HepG2 (cell line): ENCODE data around the gene ZIK1. TPM values are rescaled to one million over a fixed set of nuclear protein-coding genes. Genes with fewer than 3 reads are reported as not detected.

ENCODE experiments used
- AGO2 ChIP-seq: fragments of 200-400 bp; formaldehyde crosslinking; optimal IDR thresholded peaks from 2 replicates; pipeline ENCODE3; 2017; ENCODE audit warnings: mild to moderate bottlenecking, low read depth, low read length, moderate library complexity
- HNRNPLL ChIP-seq: fragments of 200-400 bp; formaldehyde crosslinking; IDR thresholded peaks from 2 replicates; pipeline ENCODE4 v1.6.1; 2017; ENCODE audit warnings: mild to moderate bottlenecking, low read depth, low read length; ENCODE audit not compliant: poor library complexity, severe bottlenecking
- MATR3 ChIP-seq: sonication (generic); formaldehyde crosslinking; IDR thresholded peaks from 2 replicates; pipeline ENCODE4 v1.4.0; 2020; ENCODE audit warnings: missing genetic modification reagents
- MYNN ChIP-seq: sonication (generic); formaldehyde crosslinking; IDR thresholded peaks from 2 replicates; pipeline ENCODE4 v1.4.0; 2020; ENCODE audit warnings: mild to moderate bottlenecking, low read depth, missing genetic modification reagents
- NR2F2 ChIP-seq: IDR thresholded peaks from 2 replicates; pipeline ENCODE4 v1.6.1; 2012; ENCODE audit warnings: low read depth, inconsistent platforms, borderline replicate concordance
- NR3C1 ChIP-seq: sonication (generic); formaldehyde crosslinking; IDR thresholded peaks from 2 replicates; pipeline ENCODE4 v1.4.0; 2020; ENCODE audit warnings: missing genetic modification reagents
- RBFOX2 ChIP-seq: fragments of 200-400 bp; formaldehyde crosslinking; IDR thresholded peaks from 2 replicates; pipeline ENCODE4 v1.6.1; 2017; ENCODE audit warnings: low read depth, mild to moderate bottlenecking, low read length
- REXO4 ChIP-seq: sonication (generic); formaldehyde crosslinking; IDR thresholded peaks from 2 replicates; pipeline ENCODE4 v1.8.0; 2022; ENCODE audit warnings: missing genetic modification reagents, mild to moderate bottlenecking, borderline replicate concordance
- RFXANK ChIP-seq: IDR thresholded peaks from 2 replicates; pipeline ENCODE4 v1.6.1; 2016
- SMC3 ChIP-seq: IDR thresholded peaks from 2 replicates; pipeline ENCODE4 v1.6.1; 2011; ENCODE audit warnings: low read length, improper control_type of control experiment
- SMYD3 ChIP-seq: sonication (generic); formaldehyde crosslinking; IDR thresholded peaks from 2 replicates; pipeline ENCODE4 v1.8.1; 2023; ENCODE audit warnings: mild to moderate bottlenecking, missing genetic modification reagents
- YEATS2 ChIP-seq: sonication (generic); formaldehyde crosslinking; IDR thresholded peaks from 2 replicates; pipeline ENCODE4 v1.4.0; 2020; ENCODE audit warnings: missing genetic modification reagents, borderline replicate concordance
- ZBTB1 ChIP-seq: sonication (generic); formaldehyde crosslinking; IDR thresholded peaks from 2 replicates; pipeline ENCODE4 v1.4.0; 2020; ENCODE audit warnings: missing genetic modification reagents, borderline replicate concordance
- ZBTB7B ChIP-seq: sonication (generic); formaldehyde crosslinking; IDR thresholded peaks from 2 replicates; pipeline ENCODE4 v1.4.0; 2020; ENCODE audit warnings: missing genetic modification reagents
- ZFP41 ChIP-seq: sonication (generic); formaldehyde crosslinking; IDR thresholded peaks from 2 replicates; pipeline ENCODE4 v1.4.0; 2020; ENCODE audit warnings: mild to moderate bottlenecking, missing genetic modification reagents, borderline replicate concordance
- ZNF660 ChIP-seq: sonication (generic); formaldehyde crosslinking; IDR thresholded peaks from 2 replicates; pipeline ENCODE4 v1.5.1; 2020; ENCODE audit warnings: mild to moderate bottlenecking, low read depth, missing genetic modification reagents, borderline replicate concordance
- ZNF781 ChIP-seq: sonication (generic); formaldehyde crosslinking; IDR thresholded peaks from 2 replicates; pipeline ENCODE4 v1.5.1; 2020; ENCODE audit warnings: borderline replicate concordance, mild to moderate bottlenecking, missing genetic modification reagents; ENCODE audit errors: not compliant biosample characterization
- ZNF816 ChIP-seq: sonication (generic); formaldehyde crosslinking; IDR thresholded peaks from 2 replicates; pipeline ENCODE4 v1.8.0; 2022; ENCODE audit warnings: missing genetic modification reagents, mild to moderate bottlenecking, borderline replicate concordance
- polyA plus RNA-seq, 8 experiments: library from polyadenylated mRNA; depleted of rRNA in 3 of 8; stranded (reverse) in 7 of 8; unstranded in 1 of 8; fragments of >200 nt; fragmentation: Illumina TruSeq in 4 of 8; extraction: Trizol in 4 of 8; gene quantifications; 2 replicates each; pipeline versions ENCODE4 v1.2.1 to v1.2.3, GENCODE V29; 2011 to 2016; ENCODE audit warnings: low read depth in 4 of 8, missing spikeins in 1 of 8, mixed read lengths in 1 of 8; ENCODE audit not compliant: insufficient read depth in 1 of 8
- total RNA-seq, 5 experiments: library from RNA; depleted of rRNA; stranded (reverse); fragments of >200 nt; fragmentation: Illumina TruSeq; extraction: Trizol; gene quantifications; 2 replicates each; pipeline ENCODE4 v1.2.3, GENCODE V29; 2016; ENCODE audit warnings: low read depth in 1 of 5
- TF ChIP-seq, protein P1 (sequence below): sonication (generic); formaldehyde crosslinking; IDR thresholded peaks from 2 replicates; pipeline ENCODE4 v1.5.0; 2020; ENCODE audit warnings: mild to moderate bottlenecking, missing genetic modification reagents, moderate library complexity
- TF ChIP-seq, protein P2 (sequence below): sonication (generic); formaldehyde crosslinking; IDR thresholded peaks from 2 replicates; pipeline ENCODE4 v1.4.0; 2020; ENCODE audit warnings: missing genetic modification reagents
- TF ChIP-seq, protein P3 (sequence below): sonication (generic); formaldehyde crosslinking; IDR thresholded peaks from 2 replicates; pipeline ENCODE4 v1.5.0; 2020; ENCODE audit warnings: mild to moderate bottlenecking, low read depth, missing genetic modification reagents, borderline replicate concordance
- TF ChIP-seq, protein P4 (sequence below): sonication (generic); formaldehyde crosslinking; IDR thresholded peaks from 2 replicates; pipeline ENCODE4 v1.5.0; 2020; ENCODE audit warnings: missing genetic modification reagents, mild to moderate bottlenecking, borderline replicate concordance

Gene ZIK1
- total and polyA plus RNA-seq, 2 of the 13 experiments (the other 11 are each of a cell fraction or from before 2014, with no cell fraction given) = 2.1 to 7.2 TPM

DNA sequence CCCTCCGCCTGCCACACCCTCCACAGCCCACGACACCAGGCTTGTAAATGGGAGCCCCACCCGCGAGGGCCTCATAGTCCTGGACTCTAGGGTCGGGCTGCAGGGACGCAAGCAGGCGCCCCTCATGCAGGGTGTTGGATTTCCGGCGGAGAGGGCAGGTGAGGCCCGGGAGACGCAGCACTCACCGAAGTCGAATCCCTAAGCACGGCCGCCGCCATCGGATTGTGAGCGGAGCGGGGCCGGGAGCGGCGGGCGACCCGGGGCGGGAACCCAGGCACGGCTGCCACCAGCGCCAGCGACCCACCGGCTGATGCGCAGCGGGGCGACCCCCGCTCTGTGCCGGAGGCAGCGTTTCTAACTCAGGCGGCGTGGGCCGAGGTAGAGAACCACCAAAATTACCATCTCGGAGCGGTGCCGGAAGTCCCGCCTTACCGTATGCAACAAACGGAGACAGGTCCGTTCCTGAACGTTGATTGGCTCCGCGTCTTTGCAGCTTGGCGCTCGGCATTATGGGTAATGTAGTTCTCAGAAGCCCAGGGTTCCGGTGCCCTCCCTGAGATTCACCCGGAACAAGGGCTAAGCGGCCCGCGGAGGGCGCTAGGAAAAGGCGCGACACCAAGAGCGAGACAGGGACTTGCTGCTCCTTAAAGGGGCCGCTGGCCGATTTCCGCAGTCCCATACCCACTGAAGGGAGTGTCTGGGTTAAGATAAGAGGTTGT, 5.3 kb upstream of the ZIK1 start, which contains the start of gene ZNF416 (continued):
- TF ChIP-seq MATR3 (no peak), SMC3 (no peak), RBFOX2 (peak; percentile 81), NR2F2 (no peak), ZNF660 (no peak), NR3C1 (CRISPR knock-in tag) (no peak), ZNF816 (no peak), ZBTB7B (no peak), YEATS2 (CRISPR knock-in tag) (peak; percentile 86), MYNN (CRISPR knock-in tag) (peak; percentile 30; the same call in 1 of the 2 replicates), ZNF781 (CRISPR knock-in tag) (no peak), RFXANK (CRISPR knock-in tag) (no peak), ZFP41 (peak; percentile 62; the same call in 1 of the 2 replicates), SMYD3 (CRISPR knock-in tag) (0 out of 2 replicates have a peak, but pooled peaks have one; percentile 58), REXO4 (CRISPR knock-in tag) (no peak), HNRNPLL (peak; percentile 54), AGO2 (peak; percentile 42), ZBTB1 (CRISPR knock-in tag) (no peak)
- TF ChIP-seq, protein P1, sequence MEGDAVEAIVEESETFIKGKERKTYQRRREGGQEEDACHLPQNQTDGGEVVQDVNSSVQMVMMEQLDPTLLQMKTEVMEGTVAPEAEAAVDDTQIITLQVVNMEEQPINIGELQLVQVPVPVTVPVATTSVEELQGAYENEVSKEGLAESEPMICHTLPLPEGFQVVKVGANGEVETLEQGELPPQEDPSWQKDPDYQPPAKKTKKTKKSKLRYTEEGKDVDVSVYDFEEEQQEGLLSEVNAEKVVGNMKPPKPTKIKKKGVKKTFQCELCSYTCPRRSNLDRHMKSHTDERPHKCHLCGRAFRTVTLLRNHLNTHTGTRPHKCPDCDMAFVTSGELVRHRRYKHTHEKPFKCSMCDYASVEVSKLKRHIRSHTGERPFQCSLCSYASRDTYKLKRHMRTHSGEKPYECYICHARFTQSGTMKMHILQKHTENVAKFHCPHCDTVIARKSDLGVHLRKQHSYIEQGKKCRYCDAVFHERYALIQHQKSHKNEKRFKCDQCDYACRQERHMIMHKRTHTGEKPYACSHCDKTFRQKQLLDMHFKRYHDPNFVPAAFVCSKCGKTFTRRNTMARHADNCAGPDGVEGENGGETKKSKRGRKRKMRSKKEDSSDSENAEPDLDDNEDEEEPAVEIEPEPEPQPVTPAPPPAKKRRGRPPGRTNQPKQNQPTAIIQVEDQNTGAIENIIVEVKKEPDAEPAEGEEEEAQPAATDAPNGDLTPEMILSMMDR = peak; percentile 80
- TF ChIP-seq, protein P2, sequence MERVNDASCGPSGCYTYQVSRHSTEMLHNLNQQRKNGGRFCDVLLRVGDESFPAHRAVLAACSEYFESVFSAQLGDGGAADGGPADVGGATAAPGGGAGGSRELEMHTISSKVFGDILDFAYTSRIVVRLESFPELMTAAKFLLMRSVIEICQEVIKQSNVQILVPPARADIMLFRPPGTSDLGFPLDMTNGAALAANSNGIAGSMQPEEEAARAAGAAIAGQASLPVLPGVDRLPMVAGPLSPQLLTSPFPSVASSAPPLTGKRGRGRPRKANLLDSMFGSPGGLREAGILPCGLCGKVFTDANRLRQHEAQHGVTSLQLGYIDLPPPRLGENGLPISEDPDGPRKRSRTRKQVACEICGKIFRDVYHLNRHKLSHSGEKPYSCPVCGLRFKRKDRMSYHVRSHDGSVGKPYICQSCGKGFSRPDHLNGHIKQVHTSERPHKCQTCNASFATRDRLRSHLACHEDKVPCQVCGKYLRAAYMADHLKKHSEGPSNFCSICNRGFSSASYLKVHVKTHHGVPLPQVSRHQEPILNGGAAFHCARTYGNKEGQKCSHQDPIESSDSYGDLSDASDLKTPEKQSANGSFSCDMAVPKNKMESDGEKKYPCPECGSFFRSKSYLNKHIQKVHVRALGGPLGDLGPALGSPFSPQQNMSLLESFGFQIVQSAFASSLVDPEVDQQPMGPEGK (CRISPR knock-in tag) = no peak
- TF ChIP-seq, protein P3, sequence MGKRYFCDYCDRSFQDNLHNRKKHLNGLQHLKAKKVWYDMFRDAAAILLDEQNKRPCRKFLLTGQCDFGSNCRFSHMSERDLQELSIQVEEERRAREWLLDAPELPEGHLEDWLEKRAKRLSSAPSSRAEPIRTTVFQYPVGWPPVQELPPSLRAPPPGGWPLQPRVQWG (CRISPR knock-in tag) = no peak
- TF ChIP-seq, protein P4, sequence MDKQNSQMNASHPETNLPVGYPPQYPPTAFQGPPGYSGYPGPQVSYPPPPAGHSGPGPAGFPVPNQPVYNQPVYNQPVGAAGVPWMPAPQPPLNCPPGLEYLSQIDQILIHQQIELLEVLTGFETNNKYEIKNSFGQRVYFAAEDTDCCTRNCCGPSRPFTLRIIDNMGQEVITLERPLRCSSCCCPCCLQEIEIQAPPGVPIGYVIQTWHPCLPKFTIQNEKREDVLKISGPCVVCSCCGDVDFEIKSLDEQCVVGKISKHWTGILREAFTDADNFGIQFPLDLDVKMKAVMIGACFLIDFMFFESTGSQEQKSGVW (CRISPR knock-in tag) = no peak
